GM19463 (cell line): ENCODE data around the gene FZR1.

Source experiments
- ATAC-seq: cut with Tn5 transposase; IDR thresholded peaks from one replicate; pipeline ENCODE4 v1.9.1; 2021; ENCODE audit warnings: mild to moderate bottlenecking, moderate library complexity; ENCODE audit not compliant: unreplicated experiment

Gene FZR1

GRCh38 chr19:3505598-3506383, at the start of gene FZR1:
TSS of gene FZR1 (plus strand) at chr19:3506311. CDS start at chr19:3522990, 16,679 bp downstream.
- ATAC-seq, result peak; percentile 93

- no peak for ATAC-seq
These were observed 49.1 kb upstream of the FZR1 start for GRCh38 chr19:3456925-3457527.

GRCh38 chr19:3457528-3458228, 48.4 kb upstream of the FZR1 start:
- ATAC-seq, result no peak

DNA sequence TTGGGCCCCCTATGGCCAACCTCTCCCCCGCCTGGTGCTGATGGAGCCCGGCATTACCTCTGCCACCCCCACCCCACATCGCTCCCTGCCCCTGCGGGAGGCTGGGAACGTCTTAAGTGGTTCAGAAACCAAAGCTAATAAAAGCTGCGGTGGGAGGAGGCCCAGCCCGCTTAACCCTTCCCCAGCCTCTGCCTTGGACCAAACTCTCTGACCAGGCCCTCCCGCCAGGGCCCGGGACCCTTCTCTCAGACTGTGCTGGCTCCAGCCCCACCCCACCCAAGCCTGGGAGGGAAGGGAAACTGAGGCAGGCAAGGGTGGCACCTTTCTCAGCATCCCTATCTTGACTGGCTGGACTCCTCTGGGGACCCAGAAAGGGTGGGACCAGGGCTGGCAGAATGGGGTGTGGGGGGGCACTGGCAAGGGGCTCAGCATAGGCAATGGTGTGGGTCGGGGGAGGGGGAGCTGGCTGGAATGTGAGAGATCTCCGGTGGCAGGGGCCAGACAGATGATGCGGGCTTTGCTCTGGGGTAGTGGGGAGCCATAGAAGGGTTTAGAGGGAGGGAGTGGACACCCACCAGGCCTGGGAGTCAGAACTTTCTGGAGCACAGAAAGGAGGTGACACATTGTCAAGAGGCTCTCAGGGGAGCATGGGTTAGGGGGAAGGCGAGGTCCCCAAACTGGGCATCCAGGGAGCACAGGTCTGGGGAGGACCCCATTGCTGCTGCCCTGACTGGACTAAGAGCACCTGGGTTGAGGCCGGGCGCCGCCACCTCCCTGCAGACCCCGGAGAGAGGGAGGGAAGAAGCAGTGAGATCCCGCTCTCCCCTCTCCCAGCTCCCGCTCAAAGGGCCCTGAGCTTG, 47.7 kb upstream of the FZR1 start:
- ATAC-seq, result no peak

DNA sequence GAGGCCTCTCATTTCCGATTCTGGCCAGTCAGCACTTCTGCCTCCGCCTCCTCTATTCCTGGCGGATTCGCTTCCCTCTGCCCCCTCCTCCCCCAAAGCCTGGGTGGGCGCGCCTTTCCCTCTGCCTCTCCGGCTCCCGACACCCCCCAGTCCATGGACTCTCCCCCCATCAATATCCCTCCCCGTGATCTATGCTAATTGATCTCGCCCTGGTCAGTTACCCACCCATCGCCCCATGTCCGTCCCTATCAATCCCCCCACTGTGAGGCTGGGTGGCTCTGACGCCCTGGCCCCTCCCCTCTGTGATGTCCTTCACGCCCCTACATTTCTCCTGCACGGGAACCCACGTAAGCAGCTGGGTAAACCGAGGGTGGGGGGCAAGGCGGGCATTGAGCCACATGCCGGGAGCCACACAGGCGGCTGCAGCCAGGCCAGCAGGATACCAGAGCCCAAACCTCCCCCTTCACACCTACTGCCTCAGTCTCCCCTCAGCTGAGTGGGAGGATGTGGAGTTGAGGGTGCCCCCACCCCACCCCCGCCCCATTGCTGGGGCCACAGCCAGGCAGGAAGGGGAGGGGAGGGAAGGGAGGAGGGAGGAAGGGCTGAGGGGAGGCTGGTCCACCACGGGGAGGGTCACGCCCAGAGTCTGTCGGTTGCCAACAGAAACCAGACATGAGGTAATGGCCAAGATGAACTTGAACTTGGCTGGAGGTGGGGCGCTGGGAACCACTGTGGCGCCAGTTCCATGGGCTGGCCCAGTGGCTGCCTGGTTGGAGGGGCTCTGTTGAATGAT, 46.8 kb upstream of the FZR1 start:
- no peak for ATAC-seq

GRCh38 chr19:3459965-3460582, 46.0 kb upstream of the FZR1 start:
- ATAC-seq, result no peak

GRCh38 chr19:3462991-3463713, 43.0 kb upstream of the FZR1 start:
- ATAC-seq, result no peak

GRCh38 chr19:3463714-3464586, 42.2 kb upstream of the FZR1 start:
- ATAC-seq, result no peak

- no peak for ATAC-seq
These were observed 41.4 kb upstream of the FZR1 start for GRCh38 chr19:3464587-3465235.

GRCh38 chr19:3465552-3465951, 40.6 kb upstream of the FZR1 start:
- ATAC-seq, result no peak

- ATAC-seq, result no peak
These were observed 39.5 kb upstream of the FZR1 start for GRCh38 chr19:3466635-3467034.

GRCh38 chr19:3467437-3468198, 38.5 kb upstream of the FZR1 start:
- ATAC-seq, result no peak

DNA sequence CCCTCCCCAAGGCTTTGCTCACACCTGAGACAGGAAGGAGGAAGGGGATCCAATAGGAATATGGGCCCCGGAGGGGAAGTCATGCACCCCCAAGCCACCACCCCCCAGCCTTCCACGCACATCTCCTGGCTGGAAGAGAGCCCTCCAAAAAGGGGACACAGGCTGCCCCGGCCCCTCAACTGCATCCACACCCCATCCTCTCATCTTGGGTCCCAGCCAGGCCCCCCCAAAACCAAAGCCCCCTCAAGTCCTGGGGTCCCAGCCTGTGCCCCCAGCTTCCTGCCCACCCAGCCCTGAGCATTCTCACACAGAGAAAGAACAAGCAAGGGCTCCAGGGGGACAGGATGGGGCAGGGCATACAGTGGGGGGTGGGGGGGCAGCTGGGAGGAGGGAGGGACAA, 37.9 kb upstream of the FZR1 start:
- ATAC-seq, result no peak

DNA sequence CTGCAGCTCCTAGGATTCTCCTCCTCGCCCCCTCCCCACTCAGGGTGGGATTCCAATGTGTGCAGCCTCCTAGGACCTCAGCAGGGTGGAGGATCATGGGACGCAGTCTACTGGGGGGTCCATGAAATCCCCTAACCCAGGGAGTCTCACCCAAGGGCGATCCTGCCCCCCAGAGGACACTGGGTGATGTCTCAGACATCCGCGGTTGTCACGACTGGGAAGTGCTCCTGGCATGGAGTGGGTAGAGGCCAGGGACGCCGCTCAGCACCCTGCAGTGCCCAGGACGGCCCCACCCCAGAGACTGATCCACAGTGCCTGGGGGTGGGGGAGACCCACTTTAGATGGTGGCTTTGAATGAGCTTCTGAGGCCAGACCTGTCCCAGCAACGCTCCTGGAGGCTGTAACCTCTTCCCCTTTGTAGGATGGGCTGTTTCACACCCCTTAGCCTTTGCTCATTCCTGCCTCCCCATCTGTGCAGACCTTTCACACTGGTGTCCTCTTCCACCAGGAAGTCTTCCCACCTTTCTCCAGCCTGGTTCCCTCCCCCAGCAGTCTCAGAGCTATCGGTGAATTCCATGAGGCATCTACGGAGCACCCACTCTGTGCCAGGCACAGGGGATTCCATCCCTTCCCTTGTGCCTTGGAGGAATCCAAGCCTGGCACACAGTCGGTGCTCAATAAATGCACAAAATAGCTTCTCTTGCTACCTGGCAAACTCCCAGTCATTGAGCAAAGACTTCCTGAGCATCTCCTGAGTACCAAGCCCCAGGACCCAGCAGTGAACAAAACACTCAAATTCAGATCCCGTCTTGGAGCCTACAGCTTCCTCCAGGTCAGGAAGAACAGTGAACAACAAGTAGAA, 36.2 kb upstream of the FZR1 start:
- ATAC-seq, result no peak

- ATAC-seq, result no peak
These were observed 35.5 kb upstream of the FZR1 start for GRCh38 chr19:3470500-3471128.
